Activated T-helper 9 cell treated with anti-CD3 and anti-CD28 coated beads, Interleukin-2, amount 50 U/mL, for 16 hours (primary cell): ENCODE results near the gene EMC10.
A peak's percentile ranks its signal among the peaks of the same experiment; 100 is the strongest.
"Not testable (repeated sequence)": the region's sequence is repeated elsewhere in the genome, so short reads cannot be mapped to it uniquely, and the experiment has no call there.

Experiments used
- DNase-seq: peaks from one replicate; pipeline ENCODE4 v3.0.0-alpha.2; 2020; ENCODE audit warnings: low read depth

The EMC10 gene

DNA sequence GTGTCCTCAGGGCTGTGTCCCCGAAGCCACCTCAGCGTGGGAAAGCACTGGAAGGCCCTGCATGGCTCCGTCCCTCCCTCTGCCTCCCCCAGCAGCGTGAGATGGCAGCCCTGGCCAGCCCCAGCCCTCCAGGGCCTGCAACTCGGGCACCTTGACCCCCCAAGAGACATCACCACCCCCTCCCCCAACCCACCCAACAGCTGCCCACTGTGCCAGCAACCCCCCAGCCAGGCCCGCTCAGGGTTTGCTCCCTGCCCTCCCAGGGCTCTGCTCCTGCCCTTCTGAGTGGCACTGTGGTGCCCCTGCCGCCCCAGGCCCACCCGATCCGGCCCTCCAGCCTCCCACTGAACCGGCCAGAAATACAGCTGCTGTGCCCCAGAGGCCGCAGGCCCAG is 38.9 kb downstream of the EMC10 start:
- DNase-seq = no peak

DNA sequence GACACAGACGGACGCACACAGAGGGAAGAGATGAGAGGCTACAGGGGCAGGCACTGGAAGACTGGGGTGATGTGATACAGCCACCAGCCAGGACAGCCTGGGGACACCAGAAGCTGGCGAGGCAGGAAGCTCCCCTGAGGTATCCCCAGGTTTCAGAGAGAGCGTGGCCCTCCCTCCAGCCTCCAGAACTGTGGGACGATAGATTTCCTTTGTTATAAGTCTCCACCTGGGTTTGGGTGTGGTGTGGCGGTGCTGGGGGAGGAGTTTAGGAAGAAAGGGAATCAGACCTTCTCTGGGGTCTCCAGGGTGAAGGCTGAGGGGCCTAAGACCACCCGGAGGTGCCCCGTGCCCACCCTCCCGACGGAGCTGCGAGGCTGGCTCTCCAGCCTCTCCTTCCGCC is 40.1 kb downstream of the EMC10 start:
- no peak for DNase-seq

DNA sequence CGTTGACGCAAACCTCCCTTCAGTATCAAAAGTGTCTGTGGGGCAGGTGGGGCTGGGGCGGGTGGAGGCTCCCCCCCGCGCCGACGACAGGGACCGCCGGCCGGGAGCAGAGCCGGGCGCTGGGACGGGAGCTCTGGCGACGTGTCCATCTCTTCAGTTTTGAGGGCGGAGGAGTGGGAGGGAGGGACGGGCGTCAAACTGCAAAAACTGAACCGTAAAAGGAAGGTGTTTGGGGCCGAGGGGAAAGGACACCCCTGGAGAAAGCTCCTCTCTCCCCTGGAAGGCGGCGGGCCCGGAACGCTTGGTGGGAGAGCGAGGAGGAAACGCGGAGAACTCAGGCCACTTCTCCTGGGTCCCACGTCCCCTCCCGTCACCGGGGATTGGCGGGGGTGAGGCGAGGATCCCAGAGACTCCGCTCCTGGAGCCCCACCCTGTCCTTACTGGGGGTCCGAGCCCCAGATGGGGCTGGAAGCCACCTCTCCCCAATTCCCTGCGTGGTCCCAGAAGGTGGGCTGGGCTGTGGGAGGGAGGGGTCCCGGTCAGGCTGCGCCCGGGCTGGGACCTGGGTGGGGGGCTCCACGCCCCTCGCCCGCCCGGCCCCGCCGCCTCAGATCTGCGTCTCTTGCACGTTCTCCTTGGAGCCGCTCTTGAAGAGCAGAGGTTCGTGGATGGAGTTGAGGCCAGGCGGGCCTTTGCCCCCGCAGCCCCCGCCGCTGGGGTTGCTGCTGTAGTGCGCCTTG is 40.8 kb downstream of the EMC10 start:
- no peak for DNase-seq

DNA sequence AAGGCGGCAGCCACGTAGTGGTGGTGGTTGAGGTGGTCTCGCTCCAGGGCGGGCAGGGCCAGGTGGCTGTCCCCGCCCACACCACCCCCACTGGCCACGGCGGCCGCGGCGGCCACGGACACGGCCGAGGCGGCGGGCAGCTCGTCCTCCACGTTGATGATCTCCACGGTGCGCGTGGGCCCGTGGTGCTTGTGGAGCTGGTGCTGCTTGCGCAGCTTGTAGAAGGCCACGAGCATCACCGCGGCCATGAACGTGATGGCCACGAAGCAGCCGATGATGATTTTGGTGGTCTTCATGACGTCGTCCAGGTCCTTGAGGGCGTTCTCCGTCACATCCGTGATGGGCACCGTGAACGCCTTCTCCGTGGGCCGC is 41.4 kb downstream of the EMC10 start:
- DNase-seq = no peak

DNA sequence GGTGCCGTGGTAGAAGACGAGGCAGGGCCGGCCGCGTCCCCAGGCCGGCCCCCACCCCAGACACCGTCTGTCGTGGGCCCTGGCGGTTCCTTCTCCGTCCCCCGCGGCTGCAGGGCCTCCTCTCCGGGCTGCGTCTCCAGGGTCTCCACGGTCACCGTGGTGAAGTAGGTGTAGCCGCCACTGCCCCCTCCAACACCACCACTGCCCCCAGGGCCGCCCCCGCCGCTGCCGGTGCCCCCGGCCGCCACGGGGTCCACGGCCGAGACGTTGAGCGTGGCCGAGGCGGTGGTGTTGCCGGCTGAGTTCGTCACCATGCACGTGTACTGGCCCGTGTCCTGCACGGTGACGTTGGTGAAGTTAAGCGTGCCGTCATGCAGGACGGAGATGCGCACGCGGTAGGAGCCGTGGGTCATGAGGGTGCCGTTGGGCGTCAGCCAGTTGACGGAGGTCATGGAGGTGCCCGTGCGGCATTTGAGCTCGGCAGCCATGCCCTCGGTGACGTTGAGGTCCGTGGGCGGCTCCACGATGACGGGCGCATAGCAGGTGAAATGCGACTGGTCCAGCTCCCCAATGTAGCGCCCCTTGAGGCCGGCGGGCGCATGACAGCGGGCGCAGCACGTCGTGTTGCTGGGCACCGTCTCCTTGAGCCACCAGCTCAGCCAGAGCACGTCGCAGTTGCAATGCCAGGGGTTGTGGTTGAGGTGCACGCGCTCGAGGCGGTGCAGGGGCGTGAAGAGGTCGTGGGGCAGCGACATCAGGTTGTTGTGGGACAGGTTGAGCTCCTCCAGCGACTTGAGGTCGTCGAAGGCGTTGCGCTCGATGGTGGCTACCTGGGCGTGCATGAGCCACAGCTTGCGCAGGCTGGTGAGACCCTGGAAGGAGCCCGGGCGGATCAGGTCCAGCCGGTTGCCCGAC is 42.0 kb downstream of the EMC10 start:
- DNase-seq = no peak

DNA sequence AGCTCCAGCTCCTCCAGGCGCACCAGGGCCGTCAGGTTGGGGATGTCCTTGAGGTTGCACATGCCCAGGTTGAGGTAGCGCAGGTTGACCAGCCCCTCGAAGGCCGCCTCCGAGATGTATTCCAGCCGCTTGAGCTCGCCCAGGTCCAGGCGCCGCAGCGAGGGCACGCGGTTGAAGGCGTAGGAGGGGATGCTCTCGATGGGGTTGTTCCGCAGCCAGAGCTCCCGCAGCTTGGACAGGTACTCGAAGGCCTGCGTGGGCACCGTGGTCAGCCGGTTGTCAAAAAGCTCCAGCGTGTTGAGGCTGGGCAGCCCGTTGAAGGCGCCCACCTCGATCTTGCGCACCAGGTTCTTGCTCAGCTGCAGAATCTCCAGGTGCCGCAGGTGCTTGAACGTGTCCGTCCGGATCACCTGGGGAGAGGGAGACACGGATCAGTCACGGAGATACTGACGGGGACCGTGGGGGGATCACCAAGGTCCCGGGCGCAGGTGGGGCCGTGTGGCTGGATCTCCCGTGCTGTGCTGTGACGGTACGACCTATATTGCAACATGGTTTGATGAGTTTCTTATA is 42.8 kb downstream of the EMC10 start:
- no peak for DNase-seq

DNA sequence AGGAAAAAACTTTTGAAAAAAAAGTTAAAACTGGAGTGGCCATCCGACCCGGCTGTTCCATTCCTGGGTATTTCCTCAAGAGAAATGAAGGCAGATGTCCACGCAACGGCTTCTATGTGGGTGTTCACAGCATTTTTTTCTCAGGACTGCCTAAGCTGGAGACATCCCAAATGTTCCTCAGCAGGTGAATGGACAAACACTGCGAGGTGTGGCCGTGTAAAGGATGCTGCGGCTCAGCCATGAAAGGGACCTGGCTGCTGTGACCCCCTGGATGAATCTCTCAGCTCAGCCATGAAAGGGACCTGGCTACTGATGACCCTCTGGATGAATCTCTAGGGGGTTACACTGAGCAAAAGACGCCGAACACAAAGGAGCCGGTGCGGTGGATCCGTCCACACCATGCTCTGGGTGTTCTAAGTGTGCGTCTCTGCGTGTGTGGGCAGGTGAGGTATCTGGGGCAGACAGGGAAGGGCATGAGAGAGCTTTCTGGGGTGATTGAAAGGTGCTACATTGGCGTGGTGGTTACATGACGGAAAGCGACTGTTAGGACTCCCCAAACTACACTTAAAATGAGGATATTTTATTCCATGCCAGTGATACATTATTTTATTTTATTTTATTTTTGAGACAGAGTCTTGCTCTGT is 44.6 kb downstream of the EMC10 start:
- no peak for DNase-seq

DNA sequence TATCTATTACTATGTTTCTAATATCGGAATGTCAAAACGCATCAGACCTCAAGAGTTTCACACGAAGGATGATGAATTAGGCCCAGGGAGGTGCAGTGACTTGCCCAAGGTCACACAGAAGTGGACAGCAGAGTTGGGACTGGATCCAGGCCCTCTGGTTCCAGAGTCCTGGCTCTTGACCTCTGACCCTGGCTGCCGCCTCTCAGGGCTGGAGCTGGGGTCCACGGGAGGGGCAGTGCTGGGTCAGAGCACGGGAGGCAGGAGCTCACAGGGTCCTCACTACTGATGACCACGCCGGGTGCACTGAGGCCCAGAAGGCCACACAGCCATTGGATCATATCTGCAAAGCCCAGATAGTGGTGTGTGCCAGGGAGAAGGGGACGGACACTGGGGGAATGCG is 46.6 kb downstream of the EMC10 start:
- no peak for DNase-seq

DNA sequence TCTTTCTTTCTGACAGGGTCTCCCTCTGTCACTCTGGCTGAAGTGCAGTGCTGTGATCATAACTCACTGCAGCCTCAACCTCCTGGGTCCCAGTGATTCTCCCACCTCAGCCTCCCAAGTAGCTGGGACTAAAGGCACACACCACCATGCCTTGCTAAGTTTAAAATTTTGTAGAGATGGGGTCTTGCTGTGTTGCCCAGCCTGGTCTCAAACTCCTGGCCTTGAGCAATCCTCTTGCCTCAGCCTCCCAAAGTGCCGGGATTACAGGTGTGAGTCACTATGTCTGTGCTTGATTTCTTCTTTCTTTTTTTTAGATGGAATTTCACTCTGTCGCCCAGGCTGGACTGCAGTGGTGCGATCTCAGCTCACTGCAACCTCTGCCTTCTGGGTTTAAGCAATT is 51.7 kb downstream of the EMC10 start:
- DNase-seq = not testable (repeated sequence)

DNA sequence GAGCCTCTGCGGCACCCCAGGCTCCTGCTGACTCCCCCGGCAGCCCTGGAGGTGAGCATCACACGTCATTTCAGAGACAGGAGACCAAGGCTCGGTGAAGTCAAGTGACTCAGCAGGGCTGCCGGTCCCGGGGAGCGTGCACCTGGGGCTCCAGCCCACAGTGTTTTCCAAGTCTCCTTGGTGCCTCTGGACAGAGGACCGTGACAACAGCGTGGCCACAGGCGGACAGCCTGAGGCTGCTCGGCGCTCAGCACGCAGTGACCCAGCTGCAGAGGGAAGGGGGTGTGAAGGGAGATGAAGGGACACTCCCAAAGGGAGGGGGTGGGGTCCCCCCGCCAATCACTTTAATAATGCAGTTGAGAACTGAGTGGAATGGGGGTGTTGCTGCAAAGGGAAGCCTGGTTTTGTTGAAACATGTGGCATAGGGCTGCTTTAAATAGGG is 54.9 kb downstream of the EMC10 start:
- no peak for DNase-seq

DNA sequence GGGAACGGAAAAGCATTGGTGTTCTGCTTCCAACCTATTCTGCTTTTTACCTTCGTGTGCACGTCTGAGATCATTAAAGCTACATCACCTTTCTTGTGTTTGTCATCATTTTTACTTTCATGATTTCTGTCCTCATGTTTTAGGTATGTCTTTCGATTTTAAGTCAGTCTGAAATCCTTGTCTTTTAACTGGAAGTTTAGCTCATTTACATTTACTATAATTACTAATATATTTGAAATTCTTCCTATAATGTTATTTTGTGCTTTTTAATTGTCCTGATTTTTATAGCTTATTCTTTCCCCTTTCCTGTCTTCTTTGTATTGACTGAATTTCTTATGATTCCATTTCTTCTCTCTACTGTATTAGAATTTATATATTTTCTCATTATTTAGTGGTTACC is 56.6 kb downstream of the EMC10 start:
- no peak for DNase-seq

DNA sequence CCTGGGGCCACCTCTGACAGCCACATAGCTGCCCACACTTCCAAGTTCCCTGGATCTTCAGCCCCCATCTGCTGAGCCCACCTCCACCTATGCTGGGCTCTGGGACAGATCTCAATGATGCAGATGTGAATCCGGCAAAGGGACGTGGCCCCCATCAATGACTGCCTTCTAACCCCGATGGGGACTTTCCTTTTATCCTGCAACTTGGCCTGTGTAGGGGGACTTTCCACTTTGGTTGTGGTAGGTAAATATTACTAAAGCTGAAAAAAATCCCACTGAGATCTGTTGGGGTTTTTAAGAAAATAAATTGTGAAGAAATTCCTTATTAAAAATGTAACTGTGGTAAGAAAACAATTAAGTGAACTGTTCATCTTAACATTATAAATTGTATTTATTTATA is 58.2 kb downstream of the EMC10 start:
- no peak for DNase-seq

DNA sequence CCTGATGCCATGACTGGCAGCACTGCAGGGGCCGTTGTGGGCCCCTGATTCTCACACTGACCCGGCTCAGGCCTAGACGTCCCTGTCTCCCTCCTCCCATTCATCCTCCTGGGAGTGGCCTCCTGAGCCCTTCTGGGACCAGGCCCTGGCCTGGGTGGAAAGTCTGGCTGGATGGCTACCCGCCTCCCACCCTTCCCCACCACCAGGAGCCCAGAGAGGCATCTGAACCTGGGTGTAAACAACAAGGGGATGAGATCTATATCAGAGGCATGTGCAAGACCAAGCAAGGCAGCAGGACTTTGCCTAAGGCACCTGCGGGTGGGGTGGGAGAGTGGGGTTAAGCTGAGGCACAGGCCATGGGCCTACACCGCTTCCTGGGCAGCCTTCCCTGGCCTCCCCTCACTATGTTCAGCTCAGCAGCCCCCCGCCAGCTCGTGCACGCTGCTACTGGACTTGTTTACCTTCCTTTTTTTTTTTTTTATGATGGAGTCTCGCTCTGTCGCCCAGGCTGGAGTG is 59.4 kb downstream of the EMC10 start:
- no peak for DNase-seq

DNA sequence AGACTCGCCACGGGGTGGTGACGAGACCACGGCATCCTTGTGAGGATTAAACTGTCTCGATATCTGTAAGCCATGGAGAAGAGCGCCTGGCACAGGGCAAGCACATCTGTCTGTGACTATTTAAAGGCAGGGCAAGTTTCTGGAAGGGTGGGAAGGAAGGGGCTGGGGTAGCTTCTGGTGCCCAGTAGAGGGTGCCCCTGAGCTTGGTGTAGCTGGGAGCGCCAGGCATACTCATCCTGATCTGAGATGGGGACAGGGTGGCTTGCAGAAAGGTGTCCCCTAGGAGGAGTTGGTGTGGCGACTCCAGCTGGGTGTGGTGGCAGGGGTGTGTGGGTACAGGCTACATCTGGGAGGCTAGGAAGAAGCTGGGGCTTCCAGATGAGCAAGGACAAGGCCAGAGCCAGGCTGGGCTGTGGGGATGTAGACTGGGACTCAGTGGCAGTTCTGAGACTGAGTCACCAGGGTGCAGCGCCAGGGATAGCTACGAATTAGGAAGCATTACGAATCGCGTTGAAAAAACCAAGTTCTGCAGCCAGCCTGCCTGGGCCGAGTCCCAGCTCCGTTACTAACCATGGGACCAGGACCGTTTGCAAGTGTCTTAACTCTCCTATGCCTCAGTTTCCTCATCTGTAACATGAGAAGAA is 60.5 kb downstream of the EMC10 start:
- no peak for DNase-seq

DNA sequence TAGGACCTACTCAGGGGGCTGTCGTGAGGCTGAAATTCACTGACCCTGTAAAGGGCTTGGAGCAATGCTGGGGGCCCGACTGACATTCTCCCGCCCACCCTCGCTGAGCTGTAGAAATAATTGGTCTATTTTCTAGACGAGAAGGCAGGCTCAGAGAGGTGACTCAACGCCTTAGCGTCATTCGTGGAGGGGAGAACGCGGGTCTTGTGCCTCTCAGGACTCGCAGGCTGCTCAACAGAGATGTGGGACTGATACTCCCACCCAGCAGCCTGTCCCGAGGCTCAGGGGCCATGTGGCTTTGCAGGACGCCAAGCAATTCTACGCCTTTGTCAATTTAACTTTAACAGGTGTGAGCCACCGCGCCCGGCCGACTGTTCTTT is 61.0 kb downstream of the EMC10 start:
- DNase-seq = no peak

DNA sequence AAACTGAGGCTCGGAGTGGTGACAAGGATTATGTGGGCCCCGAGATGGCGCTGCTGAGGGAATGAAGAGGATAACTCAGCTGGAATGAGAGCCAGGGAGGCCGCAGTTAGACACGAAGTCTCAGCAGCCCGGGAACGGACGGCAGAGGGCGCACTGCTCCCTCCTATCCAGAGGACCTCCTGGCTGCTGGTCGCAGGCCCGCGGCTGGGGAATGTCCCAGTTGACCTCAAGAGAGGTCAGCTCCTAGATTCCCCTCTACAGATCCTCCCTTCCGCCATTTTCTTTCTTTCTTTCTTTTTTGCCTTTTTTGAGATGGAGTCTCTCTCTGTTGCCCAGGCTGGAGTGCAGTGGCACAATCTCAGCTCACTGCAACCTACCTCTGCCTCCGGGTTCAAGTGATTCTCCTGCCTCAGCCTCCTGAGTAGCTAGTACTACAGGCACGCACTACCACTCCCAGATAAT is 61.5 kb downstream of the EMC10 start:
- peak; percentile 33 for DNase-seq
